Hepatocyte (in vitro differentiated cells): ENCODE measurements around the gene APBA1.

Experiments
- CTCF ChIP-seq: fragments of 200-600 bp; sonication (generic); IDR thresholded peaks from 2 replicates; pipeline ENCODE4 v1.5.1; 2016; ENCODE audit warnings: antibody characterized with exemption, mild to moderate bottlenecking; ENCODE audit not compliant: poor library complexity
- EZH2 ChIP-seq: fragments of 200-600 bp; sonication (generic); IDR thresholded peaks from 2 replicates; pipeline ENCODE4 v1.6.1; 2016; ENCODE audit warnings: antibody characterized with exemption, mild to moderate bottlenecking, borderline replicate concordance
- EZH2phosphoT487 ChIP-seq: fragments of 200-600 bp; sonication (generic); IDR thresholded peaks from one replicate; pipeline ENCODE4 v1.6.1; 2018; ENCODE audit warnings: antibody characterized with exemption, mild to moderate bottlenecking, low read depth, moderate library complexity; ENCODE audit not compliant: unreplicated experiment, severe bottlenecking

GRCh38 chr9:69578026-69578425 lies 94.1 kb downstream of the APBA1 start:
- TF ChIP-seq EZH2 (no peak), CTCF (no peak), EZH2phosphoT487 (no peak)
